ENCODE results near the gene CARD11.

Gene CARD11

GRCh38 chr7:2864999-2865670, 178.5 kb downstream of the CARD11 start:
- Histone ChIP-seq H3K36me3 (ENCODE audit: insufficient read depth, low read length) (no peaks in the 10 kb centered on the region), H3K9ac (ENCODE audit: low read depth, low read length) (no peak overlapping the region), H3K4me1 (ENCODE audit: insufficient read depth, low read length) (peaks cover 12% of the 10 kb centered on the region), H3K9me3 (ENCODE audit: insufficient read depth, low read depth, low read length) (no peaks in the 10 kb centered on the region), H3K27me3 (ENCODE audit: insufficient read depth, low read length) (no peaks in the 10 kb centered on the region), H3K4me3 (ENCODE audit: low read length) (no peak overlapping the region), H3K27ac (ENCODE audit: low read depth, low read length) (no peak overlapping the region)
- 70% methylated on average over 17 of the region's 17 CpGs for WGBS

- no peak overlapping the region for H3K27ac ChIP-seq (ENCODE audit: low read depth, low read length)
- H3K27me3 ChIP-seq (ENCODE audit: insufficient read depth, low read length) = no peaks in the 10 kb centered on the region
- H3K4me1 ChIP-seq (ENCODE audit: insufficient read depth, low read length) = peaks cover 12% of the 10 kb centered on the region
- no peaks in the 10 kb centered on the region for H3K9me3 ChIP-seq (ENCODE audit: insufficient read depth, low read depth, low read length)
- H3K9ac ChIP-seq (ENCODE audit: low read depth, low read length) = no peak overlapping the region
- 90% methylated on average over 12 of the region's 12 CpGs for whole genome bisulfite sequencing
- no peak overlapping the region for H3K4me3 ChIP-seq (ENCODE audit: low read length)
- H3K36me3 ChIP-seq (ENCODE audit: insufficient read depth, low read length) = no peaks in the 10 kb centered on the region
Observed at GRCh38 chr7:2864204-2864985, 179.3 kb downstream of the CARD11 start.

GRCh38 chr7:2863461-2864066, 180.1 kb downstream of the CARD11 start:
- peak overlapping the region; percentile 34; the same call in 1 of the 2 replicates for H3K27ac ChIP-seq (ENCODE audit: low read depth, low read length)
- H3K4me1 ChIP-seq (ENCODE audit: insufficient read depth, low read length) = peaks cover 12% of the 10 kb centered on the region
- no peaks in the 10 kb centered on the region for H3K9me3 ChIP-seq (ENCODE audit: insufficient read depth, low read depth, low read length)
- H3K4me3 ChIP-seq (ENCODE audit: low read length) = no peak overlapping the region
- H3K27me3 ChIP-seq (ENCODE audit: insufficient read depth, low read length) = no peaks in the 10 kb centered on the region
- 58% methylated on average over 18 of the region's 18 CpGs for WGBS
- H3K36me3 ChIP-seq (ENCODE audit: insufficient read depth, low read length) = no peaks in the 10 kb centered on the region
- H3K9ac ChIP-seq (ENCODE audit: low read depth, low read length) = peak overlapping the region; percentile 46; the same call in 1 of the 2 replicates

- Histone ChIP-seq H3K36me3 (ENCODE audit: insufficient read depth, low read length) (no peaks in the 10 kb centered on the region), H3K27ac (ENCODE audit: low read depth, low read length) (peak overlapping the region; percentile 34; the same call in 1 of the 2 replicates), H3K9ac (ENCODE audit: low read depth, low read length) (peak overlapping the region; percentile 46; the same call in 1 of the 2 replicates), H3K9me3 (ENCODE audit: insufficient read depth, low read depth, low read length) (no peaks in the 10 kb centered on the region), H3K4me1 (ENCODE audit: insufficient read depth, low read length) (peaks cover 12% of the 10 kb centered on the region), H3K27me3 (ENCODE audit: insufficient read depth, low read length) (no peaks in the 10 kb centered on the region), H3K4me3 (ENCODE audit: low read length) (no peak overlapping the region)
- WGBS = 88% methylated on average over 22 of the region's 22 CpGs
Observed at GRCh38 chr7:2862831-2863361, 180.8 kb downstream of the CARD11 start.

- Histone ChIP-seq H3K4me3 (ENCODE audit: low read length) (no peak overlapping the region), H3K27me3 (ENCODE audit: insufficient read depth, low read length) (no peaks in the 10 kb centered on the region), H3K9me3 (ENCODE audit: insufficient read depth, low read depth, low read length) (no peaks in the 10 kb centered on the region), H3K9ac (ENCODE audit: low read depth, low read length) (no peak overlapping the region), H3K4me1 (ENCODE audit: insufficient read depth, low read length) (peaks cover 12% of the 10 kb centered on the region), H3K27ac (ENCODE audit: low read depth, low read length) (no peak overlapping the region), H3K36me3 (ENCODE audit: insufficient read depth, low read length) (no peaks in the 10 kb centered on the region)
- WGBS = 92% methylated on average over 2 of the region's 4 CpGs
Observed at GRCh38 chr7:2861509-2861908, 182.2 kb downstream of the CARD11 start.

GRCh38 chr7:2860627-2861133, 183.0 kb downstream of the CARD11 start:
- H3K36me3 ChIP-seq (ENCODE audit: insufficient read depth, low read length) = no peaks in the 10 kb centered on the region
- 90% methylated on average over 14 of the region's 14 CpGs for WGBS
- no peaks in the 10 kb centered on the region for H3K9me3 ChIP-seq (ENCODE audit: insufficient read depth, low read depth, low read length)
- no peak overlapping the region for H3K27ac ChIP-seq (ENCODE audit: low read depth, low read length)
- H3K4me3 ChIP-seq (ENCODE audit: low read length) = no peak overlapping the region
- no peak overlapping the region for H3K9ac ChIP-seq (ENCODE audit: low read depth, low read length)
- H3K4me1 ChIP-seq (ENCODE audit: insufficient read depth, low read length) = peaks cover 12% of the 10 kb centered on the region
- H3K27me3 ChIP-seq (ENCODE audit: insufficient read depth, low read length) = no peaks in the 10 kb centered on the region

- no peak overlapping the region for H3K27ac ChIP-seq (ENCODE audit: low read depth, low read length)
- no peak overlapping the region for H3K9ac ChIP-seq (ENCODE audit: low read depth, low read length)
- no peaks in the 10 kb centered on the region for H3K9me3 ChIP-seq (ENCODE audit: insufficient read depth, low read depth, low read length)
- no peaks in the 10 kb centered on the region for H3K27me3 ChIP-seq (ENCODE audit: insufficient read depth, low read length)
- no peaks in the 10 kb centered on the region for H3K36me3 ChIP-seq (ENCODE audit: insufficient read depth, low read length)
- 96% methylated on average over 6 of the region's 6 CpGs for WGBS
- no peak overlapping the region for H3K4me3 ChIP-seq (ENCODE audit: low read length)
- peaks cover 12% of the 10 kb centered on the region for H3K4me1 ChIP-seq (ENCODE audit: insufficient read depth, low read length)
Observed at GRCh38 chr7:2859952-2860351, 183.7 kb downstream of the CARD11 start.

GRCh38 chr7:2858621-2859020, 185.0 kb downstream of the CARD11 start:
- peaks cover 7% of the 10 kb centered on the region for H3K4me1 ChIP-seq (ENCODE audit: insufficient read depth, low read length)
- no peak overlapping the region for H3K4me3 ChIP-seq (ENCODE audit: low read length)
- no peaks in the 10 kb centered on the region for H3K27me3 ChIP-seq (ENCODE audit: insufficient read depth, low read length)
- H3K27ac ChIP-seq (ENCODE audit: low read depth, low read length) = no peak overlapping the region
- no peaks in the 10 kb centered on the region for H3K36me3 ChIP-seq (ENCODE audit: insufficient read depth, low read length)
- WGBS = 94% methylated on average over 5 of the region's 5 CpGs
- H3K9me3 ChIP-seq (ENCODE audit: insufficient read depth, low read depth, low read length) = no peaks in the 10 kb centered on the region
- no peak overlapping the region for H3K9ac ChIP-seq (ENCODE audit: low read depth, low read length)

GRCh38 chr7:2856388-2857169, 187.1 kb downstream of the CARD11 start:
- H3K4me3 ChIP-seq (ENCODE audit: low read length) = no peak overlapping the region
- no peak overlapping the region for H3K9ac ChIP-seq (ENCODE audit: low read depth, low read length)
- WGBS = 86% methylated on average over 5 of the region's 5 CpGs
- no peaks in the 10 kb centered on the region for H3K27me3 ChIP-seq (ENCODE audit: insufficient read depth, low read length)
- H3K9me3 ChIP-seq (ENCODE audit: insufficient read depth, low read depth, low read length) = no peaks in the 10 kb centered on the region
- H3K4me1 ChIP-seq (ENCODE audit: insufficient read depth, low read length) = no peaks in the 10 kb centered on the region
- H3K27ac ChIP-seq (ENCODE audit: low read depth, low read length) = no peak overlapping the region
- no peaks in the 10 kb centered on the region for H3K36me3 ChIP-seq (ENCODE audit: insufficient read depth, low read length)

Measured in HUES64 (cell line).